SK-N-DZ (cell line): ENCODE data around the gene HNRNPA1L2. TPM values are rescaled to one million over a fixed set of nuclear protein-coding genes. Genes with fewer than 3 reads are reported as not detected.
A peak's percentile ranks its signal among the peaks of the same experiment; 100 is the strongest.
"Not testable (repeated sequence)": the region's sequence is repeated elsewhere in the genome, so short reads cannot be mapped to it uniquely, and the experiment has no call there.

Source experiments
- DNase-seq: peaks from one replicate; pipeline ENCODE4 v3.0.0-alpha.2; 2015; ENCODE audit warnings: low spot score
- polyA plus RNA-seq, 2 experiments: library from polyadenylated mRNA; depleted of rRNA; stranded (reverse); fragments of >200 nt; gene quantifications; 2 replicates each; pipeline ENCODE4 v1.2.3, GENCODE V29; 2014

The HNRNPA1L2 gene
- polyA plus RNA-seq (2014; cell fraction: cytosol; rRNA removed), result 4.0 and 7.0 TPM in 2 replicates
- 5.9 and 7.9 TPM in 2 replicates for polyA plus RNA-seq (2014; cell fraction: nucleus; rRNA removed)

DNA sequence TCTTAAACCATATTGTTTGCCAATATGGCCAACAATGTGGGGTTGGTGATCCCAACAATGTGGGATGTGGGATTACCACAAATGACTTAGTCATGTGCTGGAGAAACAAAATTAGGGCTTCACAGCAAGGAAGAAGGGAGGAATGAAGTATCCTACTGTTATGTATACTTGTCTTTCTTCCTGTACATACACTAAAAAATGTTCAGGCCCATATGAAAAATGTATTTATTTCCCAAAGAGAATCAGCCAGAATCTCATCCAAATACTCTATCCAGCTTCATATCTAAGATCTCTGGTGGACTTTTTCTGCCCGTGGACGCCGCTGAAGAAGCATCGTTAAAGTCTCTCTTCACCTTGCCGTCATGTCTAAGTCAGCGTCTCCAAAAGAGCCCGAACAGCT lies at the start of gene HNRNPA1L2:
Gene HNRNPA1L2, plus strand, starts transcription at position 301 of the 400 bp plus-strand sequence. Its CDS starts 62 bp downstream, at position 363.
- DNase-seq, result no peak

DNA sequence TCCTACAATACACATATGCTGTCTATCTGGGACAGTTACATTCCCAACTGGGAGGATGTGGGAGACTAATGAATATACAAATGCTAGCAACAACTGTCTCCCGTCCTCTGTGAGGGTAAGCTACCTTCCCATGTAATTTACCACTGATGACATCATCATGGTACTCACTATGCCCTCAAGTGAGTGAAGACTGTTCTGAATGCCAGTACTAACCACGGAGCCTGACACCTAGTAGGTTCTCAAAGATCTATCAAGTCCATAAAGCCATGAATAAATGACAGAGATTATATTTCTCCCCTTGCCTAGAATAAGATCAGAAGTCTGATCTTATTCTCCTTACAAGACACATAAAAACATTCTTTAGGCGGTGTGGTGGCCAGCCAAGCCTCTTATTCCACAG lies 49.1 kb upstream of the HNRNPA1L2 start:
- not testable (repeated sequence) for DNase-seq

DNA sequence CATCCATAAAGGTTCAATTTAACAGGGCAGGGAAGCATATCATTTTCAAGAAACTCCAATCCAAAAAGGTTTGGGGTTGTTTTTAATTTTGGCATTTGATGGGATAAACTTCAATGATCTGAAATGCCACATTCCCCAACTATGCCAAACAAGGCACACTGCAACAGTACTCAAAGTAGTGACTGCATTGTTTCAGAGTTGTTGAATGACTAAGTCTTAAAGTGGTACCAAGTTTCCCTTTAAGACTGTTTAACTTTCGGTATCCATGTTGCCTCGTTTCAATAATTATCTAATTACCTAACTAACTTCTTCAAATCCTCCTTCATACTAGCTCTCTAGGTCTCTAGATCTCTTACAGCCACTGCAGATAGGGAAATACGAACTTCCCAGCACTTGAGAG lies 48.4 kb upstream of the HNRNPA1L2 start:
- DNase-seq, result not testable (repeated sequence)

DNA sequence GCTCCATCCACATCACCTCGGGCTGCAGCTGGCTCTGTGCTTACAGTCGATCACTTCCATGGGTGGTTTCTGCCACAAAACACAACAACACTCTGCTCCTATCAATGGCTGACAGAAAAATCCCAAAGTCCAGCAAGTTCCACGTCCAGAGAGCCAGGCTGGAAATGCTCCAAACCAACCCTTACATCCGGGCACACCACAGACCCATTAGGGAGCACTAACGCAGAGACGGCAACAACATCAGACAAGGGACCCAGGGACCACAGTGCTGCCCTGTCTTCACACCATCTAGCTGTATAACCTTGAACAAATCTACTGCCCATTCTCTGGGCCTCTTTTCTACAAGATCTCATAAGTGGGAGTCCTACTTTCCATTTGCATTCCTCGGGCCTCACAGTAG lies 47.9 kb upstream of the HNRNPA1L2 start:
- not testable (repeated sequence) for DNase-seq

DNA sequence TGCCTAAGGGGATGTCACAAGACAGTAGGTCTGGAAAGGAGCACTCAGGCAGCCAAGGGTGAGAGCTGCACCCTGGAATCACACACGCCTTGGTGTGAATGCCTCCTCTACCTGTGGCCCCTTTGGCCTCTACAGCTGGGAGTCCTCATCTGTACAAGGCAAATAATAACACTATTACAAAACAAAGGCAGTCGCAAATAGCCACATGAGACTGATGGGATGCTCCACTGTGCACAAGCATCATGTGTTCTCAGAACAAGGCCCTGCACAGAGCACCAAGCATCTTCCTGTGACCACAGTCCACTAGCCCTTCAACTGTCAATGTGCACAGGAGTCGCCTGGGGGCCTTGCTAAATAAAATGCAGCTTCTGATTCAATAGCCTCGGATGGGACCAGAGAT lies 44.6 kb upstream of the HNRNPA1L2 start:
- DNase-seq, result no peak

DNA sequence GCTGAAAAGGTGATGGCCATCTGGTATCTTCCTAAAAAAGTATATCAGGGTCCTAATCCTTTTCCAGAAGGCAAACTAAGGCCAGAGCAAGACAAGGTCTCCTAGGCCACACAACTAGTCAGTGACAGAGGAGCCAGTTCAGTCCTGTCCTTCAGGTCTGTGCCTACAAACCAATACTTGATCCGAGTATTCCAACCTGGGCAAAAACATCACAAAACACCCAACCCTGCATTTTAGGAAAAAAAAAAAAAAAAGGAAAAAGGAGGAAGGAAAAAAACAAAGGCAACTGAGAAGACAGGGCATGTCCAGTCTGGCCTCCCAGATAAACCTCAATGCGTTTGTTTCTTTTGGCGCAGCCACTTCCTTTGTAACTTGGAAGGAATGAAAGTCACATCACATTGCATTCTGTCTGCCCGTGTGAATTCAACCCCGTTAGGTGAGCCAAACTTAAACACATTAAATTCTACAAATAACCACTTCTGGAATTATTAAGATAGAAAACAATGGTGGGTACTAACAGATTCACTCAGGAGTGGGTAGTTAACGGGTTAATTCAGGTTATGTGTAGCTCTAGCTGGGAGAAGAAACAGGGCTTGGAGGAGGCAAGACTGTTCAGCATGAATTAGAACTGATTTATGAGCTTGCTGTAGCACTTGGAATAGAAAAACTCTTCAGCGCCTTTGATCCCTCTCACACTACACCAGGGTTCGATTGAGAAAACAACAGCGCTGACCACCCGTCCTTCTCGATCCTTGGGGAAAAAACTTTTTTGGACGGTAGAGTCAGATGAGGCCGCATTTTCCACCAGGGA lies 43.0 kb upstream of the HNRNPA1L2 start:
- peak; percentile 83 for DNase-seq

DNA sequence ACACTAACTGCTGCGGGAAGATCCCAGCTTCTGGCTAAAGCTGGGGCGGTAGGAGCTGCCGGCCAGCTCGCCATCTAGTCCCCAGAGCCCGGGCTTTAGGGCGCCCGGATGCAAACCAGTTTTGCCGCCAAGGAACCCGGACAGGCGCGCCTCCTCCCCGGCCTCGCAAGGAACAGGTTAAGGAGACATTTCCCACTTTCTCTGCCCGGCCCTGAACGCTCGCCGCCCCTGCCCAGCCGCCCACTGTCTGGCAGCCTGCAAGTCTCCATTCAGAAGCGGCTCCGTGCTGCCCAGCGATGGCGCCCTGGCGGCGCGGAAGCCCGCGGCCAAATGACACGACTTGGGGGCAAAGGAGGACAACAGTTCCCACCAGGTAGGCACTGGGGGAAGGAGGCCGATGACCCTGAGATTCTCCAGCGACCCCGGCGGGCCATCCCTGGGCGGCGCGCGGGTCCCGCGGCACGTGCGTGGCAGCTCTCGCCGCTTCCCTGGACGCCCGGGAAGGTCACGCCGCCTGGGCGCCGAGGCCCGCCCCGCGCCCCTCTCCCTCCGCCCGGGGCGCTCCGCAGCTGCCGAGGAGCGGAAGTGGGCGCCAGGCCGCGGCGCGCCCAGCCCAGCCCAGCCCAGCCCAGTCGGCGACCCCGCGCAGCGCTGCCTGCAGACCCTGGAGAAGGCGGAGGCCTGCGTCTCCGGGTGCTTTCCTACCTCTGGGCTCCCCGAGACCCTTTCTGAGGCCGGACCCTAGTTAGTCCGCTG lies 42.2 kb upstream of the HNRNPA1L2 start:
- DNase-seq, result peak; percentile 66

DNA sequence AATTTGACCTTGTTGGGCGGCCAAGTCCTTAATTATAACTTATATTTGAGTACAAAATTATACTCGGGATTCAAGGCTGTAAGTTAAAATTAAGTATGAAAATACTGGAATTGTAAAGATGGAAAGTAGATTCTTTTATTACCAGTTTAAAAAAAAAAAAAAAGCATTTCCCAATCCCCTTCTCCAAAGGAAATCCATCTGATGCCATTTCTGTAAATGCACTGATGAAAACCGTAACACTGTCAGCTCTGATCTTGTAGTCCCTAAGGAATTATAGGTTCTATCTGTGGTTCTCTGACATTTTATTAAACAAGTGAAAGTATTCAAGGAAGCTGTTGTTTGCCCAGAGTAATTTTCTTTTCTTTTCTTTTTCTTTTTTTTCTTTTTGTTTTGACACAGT lies 41.6 kb upstream of the HNRNPA1L2 start:
- peak; percentile 42 for DNase-seq

DNA sequence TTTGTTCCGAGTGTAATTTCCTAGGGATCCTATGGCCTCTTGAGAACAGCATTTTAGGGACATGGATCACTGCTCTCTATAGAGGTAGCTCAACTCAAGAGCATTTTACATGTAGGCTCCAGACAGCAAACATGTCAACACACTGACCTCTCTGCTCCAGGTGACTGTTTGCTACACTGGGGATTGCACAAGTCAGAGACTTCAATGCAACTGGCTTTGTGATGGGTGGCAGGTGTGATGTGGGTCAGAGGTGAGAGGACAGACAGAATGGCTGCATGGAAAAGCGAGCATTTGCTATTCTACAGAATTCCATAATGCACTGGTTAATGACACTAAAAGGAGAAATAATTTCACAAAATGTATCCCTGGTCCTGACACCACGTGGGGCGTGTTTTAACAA lies 38.9 kb upstream of the HNRNPA1L2 start:
- DNase-seq, result not testable (repeated sequence)

DNA sequence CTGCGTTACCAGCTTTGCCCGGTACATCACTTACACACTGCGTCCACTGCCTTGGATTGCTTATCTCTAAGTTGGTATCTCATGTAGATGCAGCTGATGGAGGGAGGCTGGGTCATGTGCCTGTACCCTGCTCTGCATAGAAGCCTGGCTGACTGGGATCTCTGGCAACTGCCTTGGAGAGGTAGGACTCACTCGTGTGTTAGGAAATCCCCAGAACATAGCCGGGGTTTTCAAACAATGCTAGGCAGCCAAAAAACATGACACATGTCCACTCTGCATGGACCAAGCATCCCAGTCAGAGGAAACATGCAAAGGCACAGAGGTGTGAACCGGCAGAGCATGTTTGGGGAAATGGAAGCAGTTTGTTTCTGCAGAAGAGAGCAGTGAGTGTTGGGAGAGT lies 36.1 kb upstream of the HNRNPA1L2 start:
- not testable (repeated sequence) for DNase-seq

DNA sequence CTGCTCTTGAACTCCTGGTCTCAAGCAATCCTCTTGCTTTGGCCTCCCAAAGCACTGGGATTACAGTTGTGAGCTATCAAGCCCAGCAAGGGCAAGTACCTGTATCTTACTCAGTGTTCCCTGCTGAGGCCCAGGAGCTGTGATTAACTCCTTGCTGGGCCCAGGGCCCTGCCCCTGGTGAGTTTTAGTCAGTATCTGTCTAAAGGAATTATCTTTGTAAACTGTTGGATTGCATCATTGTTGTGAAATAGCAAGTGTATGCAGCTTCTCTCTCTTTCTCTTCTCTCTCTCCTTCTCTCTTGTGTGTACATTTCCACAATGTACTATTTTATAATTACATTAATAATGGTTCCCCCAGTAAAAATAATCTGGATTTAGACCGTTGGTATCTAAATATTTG lies 35.4 kb upstream of the HNRNPA1L2 start:
- DNase-seq, result not testable (repeated sequence)

DNA sequence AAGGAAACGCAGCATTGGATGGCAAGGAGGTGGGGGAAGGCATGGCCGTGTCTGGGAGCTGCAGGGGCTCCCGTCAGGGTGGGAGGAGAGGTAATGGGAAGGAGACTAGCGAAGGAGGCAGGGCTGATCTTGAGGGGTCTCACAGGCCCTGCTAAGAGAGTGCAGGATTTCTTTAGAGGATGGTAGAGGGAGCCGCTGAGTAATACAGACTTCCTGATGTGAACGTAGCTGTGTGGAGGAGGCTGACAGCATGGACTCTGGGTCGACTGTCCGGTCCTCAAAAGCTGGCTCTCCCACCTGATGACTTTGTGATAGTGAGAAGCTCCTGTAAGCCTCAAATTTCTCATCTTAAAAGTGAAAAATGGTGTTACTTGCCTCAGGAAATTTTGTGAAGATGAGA lies 34.0 kb upstream of the HNRNPA1L2 start:
- not testable (repeated sequence) for DNase-seq

DNA sequence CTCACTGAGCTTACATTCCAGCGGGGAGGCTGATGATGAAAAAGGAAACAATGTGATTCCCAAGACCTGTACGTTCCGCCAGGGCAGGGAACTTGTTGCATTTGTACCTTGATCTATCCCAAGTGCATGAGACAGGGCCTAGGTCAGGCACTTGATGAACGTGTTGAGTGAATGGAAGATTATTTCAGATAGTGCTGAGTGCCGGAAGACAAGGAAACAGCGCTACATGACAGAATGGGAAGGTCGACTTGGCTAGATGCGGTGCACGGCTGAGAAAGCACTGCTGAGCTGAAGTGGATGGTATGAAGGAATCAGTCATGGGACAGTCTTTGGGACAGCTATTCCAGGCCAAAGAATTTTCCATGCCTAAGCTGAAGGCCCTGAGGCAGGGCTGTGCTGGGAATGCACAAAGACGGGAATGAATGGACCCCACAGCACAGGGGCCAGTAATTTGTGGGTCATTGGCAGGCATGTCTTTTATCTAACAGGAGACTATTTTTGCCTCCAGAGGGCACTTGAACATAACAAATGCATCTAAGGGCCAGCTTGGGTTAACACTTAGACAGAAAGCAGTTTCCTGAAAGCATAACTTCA lies 33.1 kb upstream of the HNRNPA1L2 start:
- DNase-seq, result not testable (repeated sequence)

DNA sequence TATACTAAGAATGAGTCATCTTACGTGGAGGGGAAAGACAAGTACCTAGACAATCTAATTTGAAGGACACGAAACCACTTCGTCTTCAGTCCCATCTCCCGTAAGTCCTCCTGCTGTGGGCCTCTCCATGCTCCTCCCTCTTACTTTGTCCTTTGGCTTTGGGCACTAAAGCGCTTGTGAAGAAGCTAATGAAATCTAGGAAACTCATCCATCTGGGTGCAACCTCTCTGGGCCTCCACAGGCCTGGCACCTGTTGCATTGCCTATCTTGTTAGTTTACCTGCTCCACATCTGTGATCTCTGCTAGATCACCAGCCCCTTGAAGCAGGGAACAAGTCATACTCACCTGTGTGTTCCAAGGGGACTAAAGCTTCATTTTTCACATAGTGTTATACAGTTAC lies 32.1 kb upstream of the HNRNPA1L2 start:
- DNase-seq, result not testable (repeated sequence)

DNA sequence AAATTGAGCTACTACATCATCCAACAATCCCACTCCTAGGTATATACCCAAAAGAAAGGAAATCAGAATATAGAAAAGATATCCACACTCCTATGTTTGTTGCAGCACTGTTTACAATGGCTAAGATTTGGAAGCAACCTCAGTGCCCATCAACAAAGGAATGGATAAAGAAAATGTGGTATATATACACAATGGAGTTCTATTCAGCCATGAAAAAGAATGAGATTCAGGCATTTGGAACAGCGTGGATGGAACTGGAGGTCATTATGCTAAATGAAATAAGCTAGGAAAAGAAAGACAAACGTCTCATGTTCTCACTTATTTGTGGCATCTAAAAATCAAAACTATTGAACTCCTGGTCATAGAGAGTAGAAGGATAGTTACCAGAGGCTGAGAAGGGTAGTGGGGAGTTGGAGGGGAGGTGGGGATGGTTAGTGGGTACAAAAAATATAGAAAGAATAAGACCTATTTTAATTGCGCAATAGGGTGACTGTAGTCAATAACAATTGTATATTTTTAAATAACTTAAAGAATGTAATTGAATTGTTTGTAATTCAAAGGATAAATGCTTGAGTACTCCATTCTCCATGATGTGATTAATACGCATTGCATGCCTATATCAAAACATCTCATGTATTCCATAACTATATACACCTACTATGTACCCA lies 27.0 kb upstream of the HNRNPA1L2 start:
- no peak for DNase-seq

DNA sequence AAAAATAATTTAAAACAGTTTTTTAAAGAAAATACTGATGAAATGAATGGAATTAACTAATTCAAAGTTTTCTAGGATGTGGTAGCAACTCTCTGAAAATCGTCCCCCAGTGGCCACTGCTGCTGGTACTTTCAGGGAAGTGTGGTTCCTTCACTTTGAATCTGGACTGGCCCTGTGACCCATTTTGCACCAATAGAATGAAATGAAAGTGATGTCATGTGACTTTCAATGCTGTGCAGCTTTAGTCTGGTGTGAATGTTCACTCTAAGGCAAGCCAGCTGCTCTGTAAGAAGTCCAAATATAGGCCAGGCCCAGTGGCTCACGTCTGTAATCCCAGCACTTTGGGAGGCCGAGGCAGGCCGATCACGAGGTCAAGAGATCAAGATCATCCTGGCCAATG lies 26.4 kb upstream of the HNRNPA1L2 start:
- no peak for DNase-seq

DNA sequence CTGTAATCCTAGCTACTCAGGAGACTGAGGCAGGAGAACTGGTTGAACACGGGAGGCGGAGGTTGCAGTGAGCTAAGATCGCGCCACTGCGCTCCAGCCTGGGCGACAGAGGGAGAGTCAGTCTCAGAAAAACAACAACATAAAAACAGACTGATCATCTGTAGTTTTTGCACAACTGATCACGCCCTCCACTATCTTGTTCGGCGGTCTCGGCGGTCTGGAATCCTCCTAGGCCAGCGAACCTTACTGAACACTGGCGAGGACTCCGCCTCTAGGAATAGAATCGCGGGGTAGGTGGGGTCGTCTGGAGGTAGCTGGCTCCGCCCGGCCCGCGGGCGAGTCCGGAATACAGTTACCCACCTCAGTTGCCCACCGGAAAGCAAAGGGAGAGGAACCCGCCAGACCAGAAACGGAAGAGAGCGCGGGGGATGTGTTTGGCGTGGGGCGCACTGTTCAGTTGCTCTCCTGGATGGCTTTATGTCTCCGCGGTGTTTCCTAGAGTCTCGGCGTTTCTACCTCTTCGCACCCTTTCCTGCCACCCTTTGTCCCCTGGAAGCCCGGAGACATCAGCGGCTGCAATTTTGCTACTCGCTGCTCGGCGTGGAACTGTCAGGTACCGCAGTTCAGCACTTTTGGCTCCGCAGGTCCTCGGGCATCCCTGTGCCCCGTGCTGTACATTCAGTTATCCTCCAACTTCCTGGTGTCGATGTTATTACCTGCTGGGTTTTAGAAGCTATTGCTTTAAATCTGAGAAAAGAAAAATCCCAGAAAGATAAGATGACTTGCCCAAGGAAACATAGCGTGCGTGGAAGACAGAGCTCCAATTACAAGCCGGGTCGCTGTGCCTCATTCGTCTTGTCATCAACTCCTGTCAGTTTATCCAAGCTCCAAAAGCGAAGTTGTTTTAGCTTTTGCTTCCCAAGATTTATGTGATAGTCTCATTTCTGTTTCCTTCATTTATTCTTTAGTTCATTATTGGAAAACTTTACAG lies 24.9 kb upstream of the HNRNPA1L2 start:
- DNase-seq, result peak; percentile 89

DNA sequence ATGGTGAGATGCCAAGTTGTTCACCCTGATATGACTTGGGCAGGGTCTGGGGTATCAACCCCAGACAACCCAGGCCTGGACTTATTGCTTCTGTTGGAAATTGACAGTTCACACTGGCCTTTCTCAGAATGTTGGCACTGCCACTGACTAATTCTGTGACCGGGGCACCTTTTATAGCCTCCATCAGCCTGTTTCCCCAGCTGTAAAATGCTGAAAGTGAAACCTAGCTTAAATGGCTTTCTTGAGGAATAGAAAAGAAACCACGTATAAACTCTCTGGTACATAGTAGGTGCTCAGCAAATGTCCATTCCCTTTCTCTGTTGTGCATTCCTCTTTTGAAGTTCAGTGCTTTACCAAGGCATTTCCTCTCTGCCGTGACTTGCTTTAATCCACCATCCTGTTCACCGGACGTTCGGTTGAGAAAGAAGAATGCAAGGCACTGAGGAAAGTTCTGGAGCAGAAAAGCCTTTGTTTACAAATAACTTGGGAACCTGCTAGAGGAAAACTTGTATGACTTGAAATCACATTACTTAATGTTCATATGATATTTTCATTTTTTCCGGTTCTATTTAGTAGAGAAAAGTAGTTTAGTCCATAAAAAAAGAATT lies 11.0 kb upstream of the HNRNPA1L2 start:
- not testable (repeated sequence) for DNase-seq

DNA sequence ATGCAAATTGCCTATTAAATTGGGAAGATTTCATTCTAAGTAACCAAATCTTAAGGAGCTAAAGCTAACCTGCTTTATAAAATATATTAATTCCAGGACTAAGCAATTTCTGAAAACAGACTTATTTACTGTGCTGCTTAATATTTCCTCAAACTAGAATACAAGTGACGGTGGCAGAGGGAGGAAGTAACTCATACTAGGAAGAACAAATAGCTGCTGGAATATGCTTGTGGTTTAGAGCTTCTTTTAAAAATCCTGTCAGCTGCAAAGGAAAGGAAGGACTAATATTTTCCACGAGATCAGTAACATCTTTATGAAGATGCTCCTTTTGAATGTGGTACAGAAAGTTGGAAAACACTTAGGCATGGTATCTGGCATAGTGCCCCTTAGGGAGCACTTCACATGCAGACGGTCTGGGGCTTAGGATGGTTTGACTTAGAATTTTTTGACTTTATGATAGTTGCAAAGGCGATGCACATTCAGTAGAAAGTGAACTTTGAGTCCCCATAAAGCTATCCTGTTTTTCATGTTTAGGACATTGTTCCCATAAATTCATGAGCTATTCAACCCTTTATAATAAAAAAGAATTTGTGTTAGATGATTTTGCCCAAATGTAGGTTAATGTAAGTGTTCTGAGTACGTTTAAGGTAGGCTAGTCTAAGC lies 3.4 kb upstream of the HNRNPA1L2 start:
- no peak for DNase-seq
